ENCODE measurements around the gene DOHH. TPM values are rescaled to one million over a fixed set of nuclear protein-coding genes. Genes with fewer than 3 reads are reported as not detected.

The DOHH gene
- total and polyA plus RNA-seq, 2 donors (not counting 3 experiments of a cell fraction or from before 2014, with no cell fraction given), result 8.7 to 15.2 TPM

DNA sequence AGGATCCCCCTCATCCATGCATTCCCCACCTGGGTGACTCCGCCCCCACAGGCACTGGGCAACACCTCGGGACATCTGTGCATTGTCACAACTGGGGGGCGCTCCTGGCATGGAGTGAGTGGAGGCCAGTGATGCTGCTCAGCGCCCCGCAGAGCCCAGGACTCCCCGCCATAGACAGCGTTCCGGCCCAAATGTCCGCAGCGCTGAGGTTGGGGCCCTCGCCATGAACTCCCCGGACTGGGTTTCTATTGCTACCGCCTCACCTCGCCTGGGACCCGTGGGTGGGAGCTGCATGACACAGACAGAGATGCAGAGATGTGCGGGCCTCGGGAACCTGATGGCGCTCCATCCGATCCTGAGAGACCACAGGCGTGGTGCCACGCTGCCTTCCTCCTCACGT lies 10.3 kb upstream of the DOHH start:
- Histone ChIP-seq H3K4me1 (ENCODE audit: control insufficient read depth, extremely low read depth, insufficient read depth, low read length) (peaks cover 5% of the 10 kb centered on the region), H3K27me3 (ENCODE audit: control insufficient read depth in 2 of 2, insufficient read depth in 2 of 2, low read length in 2 of 2) (no peaks in the 10 kb centered on the region), H3K9me1 (replicated peaks; ENCODE audit: control insufficient read depth, extremely low read depth, insufficient read depth, low read length) (no peaks in the 10 kb centered on the region), H3K79me2 (ENCODE audit: control insufficient read depth, insufficient read depth, low read length) (peaks cover 93% of the 10 kb centered on the region), H3K9me3 (replicated peaks; ENCODE audit: control insufficient read depth, insufficient read depth, low read length) (no peaks in the 10 kb centered on the region), H4K20me1 (replicated peaks; ENCODE audit: control insufficient read depth, extremely low read depth, insufficient read depth, low read length) (no peaks in the 10 kb centered on the region), H3K4me3 (replicated peaks in 1 of 3; ENCODE audit: insufficient read depth in 1 of 3, low read depth in 1 of 3, low read length in 3 of 3) (no peak overlapping the region), H3K4me2 (ENCODE audit: insufficient read depth, low read length) (no peak overlapping the region), H3K9ac (replicated peaks; ENCODE audit: extremely low read depth, insufficient read depth, low read length) (no peak overlapping the region), H3K27ac (ENCODE audit: insufficient read depth, low read depth, low read length) (no peak overlapping the region), H3K36me3 (ENCODE audit: control insufficient read depth in 2 of 2, extremely low read depth in 1 of 2, insufficient read depth in 2 of 2, low read length in 2 of 2) (peaks cover 0 to 13% of the 10 kb centered on the region in 2 experiments), H2AFZ (ENCODE audit: low read depth, low read length) (no peak overlapping the region)
- no peak for FAIRE-seq
- POLR2A ChIA-PET, result no interaction called here
- dilution Hi-C loops (cut with MboI; ENCODE audit: extremely low pct_ligation_motif_present, low sequenced_read_pairs), result no loop called here
- no peak for DNase-seq (ENCODE audit: low read depth, low spot score)
- CTCF ChIA-PET, result no interaction called here
- TF ChIP-seq POLR2AphosphoS5 (IDR thresholded peaks at IDR 0.05; ENCODE audit: insufficient read depth, low read depth, low read length) (no peak), GATA2 (IDR thresholded peaks at IDR 0.05; ENCODE audit: insufficient read depth, insufficient read length, low read depth, low read length) (no peak), EZH2 (IDR thresholded peaks at IDR 0.05; ENCODE audit: borderline replicate concordance, low read depth, low read length, severe bottlenecking) (no peak), MYC (IDR thresholded peaks at IDR 0.05; ENCODE audit: low read depth, low read length) (no peak), FOS (IDR thresholded peaks at IDR 0.05; ENCODE audit: borderline replicate concordance, insufficient read depth, low read length) (no peak), JUN (IDR thresholded peaks at IDR 0.05; ENCODE audit: borderline replicate concordance, insufficient read depth, insufficient read length, low read depth) (no peak), POLR2A (IDR thresholded peaks at IDR 0.05; ENCODE audit: low read depth, low read length) (no peak)
- TF ChIP-seq, protein P1, sequence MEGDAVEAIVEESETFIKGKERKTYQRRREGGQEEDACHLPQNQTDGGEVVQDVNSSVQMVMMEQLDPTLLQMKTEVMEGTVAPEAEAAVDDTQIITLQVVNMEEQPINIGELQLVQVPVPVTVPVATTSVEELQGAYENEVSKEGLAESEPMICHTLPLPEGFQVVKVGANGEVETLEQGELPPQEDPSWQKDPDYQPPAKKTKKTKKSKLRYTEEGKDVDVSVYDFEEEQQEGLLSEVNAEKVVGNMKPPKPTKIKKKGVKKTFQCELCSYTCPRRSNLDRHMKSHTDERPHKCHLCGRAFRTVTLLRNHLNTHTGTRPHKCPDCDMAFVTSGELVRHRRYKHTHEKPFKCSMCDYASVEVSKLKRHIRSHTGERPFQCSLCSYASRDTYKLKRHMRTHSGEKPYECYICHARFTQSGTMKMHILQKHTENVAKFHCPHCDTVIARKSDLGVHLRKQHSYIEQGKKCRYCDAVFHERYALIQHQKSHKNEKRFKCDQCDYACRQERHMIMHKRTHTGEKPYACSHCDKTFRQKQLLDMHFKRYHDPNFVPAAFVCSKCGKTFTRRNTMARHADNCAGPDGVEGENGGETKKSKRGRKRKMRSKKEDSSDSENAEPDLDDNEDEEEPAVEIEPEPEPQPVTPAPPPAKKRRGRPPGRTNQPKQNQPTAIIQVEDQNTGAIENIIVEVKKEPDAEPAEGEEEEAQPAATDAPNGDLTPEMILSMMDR (IDR thresholded peaks at IDR 0.05; ENCODE audit: extremely low read depth in 1 of 2, insufficient read depth in 1 of 2, low read depth in 1 of 2, low read length in 2 of 2), result no peak
- TF ChIP-seq, protein P2, sequence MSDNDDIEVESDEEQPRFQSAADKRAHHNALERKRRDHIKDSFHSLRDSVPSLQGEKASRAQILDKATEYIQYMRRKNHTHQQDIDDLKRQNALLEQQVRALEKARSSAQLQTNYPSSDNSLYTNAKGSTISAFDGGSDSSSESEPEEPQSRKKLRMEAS (IDR thresholded peaks at IDR 0.05; ENCODE audit: insufficient read depth, insufficient read length), result no peak
- intact Hi-C loops (cut with micrococcal nuclease), result no loop called here
- no TSS peak for BruUV-seq (replicated peaks)

Measured in endothelial cell of umbilical vein (primary cell).